Activated CD8-positive, alpha-beta memory T cell treated with anti-CD3 and anti-CD28 coated beads for 1 hour (primary cell): Measurements from ENCODE around the gene MX2.
"Not testable (repeated sequence)": the region's sequence is repeated elsewhere in the genome, so short reads cannot be mapped to it uniquely, and the experiment has no call there.

ENCODE experiments used
- DNase-seq, 2 donors: peaks; one replicate each; pipeline ENCODE4 v3.0.0-alpha.2; 2020; ENCODE audit warnings: low read depth in 1 of 2; ENCODE audit errors: extremely low read depth in 1 of 2

MX2 gene

GRCh38 chr21:41361786-41362604, at the start of gene MX2:
TSS of gene MX2 (plus strand) at chr21:41362027. CDS start at chr21:41376907, 14,880 bp downstream.
- peak; percentile 63 to 72 for DNase-seq

GRCh38 chr21:41313285-41314164, 48.3 kb upstream of the MX2 start:
- not testable (repeated sequence) for DNase-seq

- no peak for DNase-seq
Measured at GRCh38 chr21:41315726-41316125, 46.1 kb upstream of the MX2 start.

- DNase-seq, result no peak
Measured at GRCh38 chr21:41316200-41317062, 45.4 kb upstream of the MX2 start, which contains the start of gene FAM3B. TSS of gene FAM3B (plus strand) at chr21:41316801. CDS start at chr21:41316880, 79 bp downstream.

GRCh38 chr21:41317063-41317392, 44.8 kb upstream of the MX2 start:
- DNase-seq, result no peak

GRCh38 chr21:41317458-41317857, 44.4 kb upstream of the MX2 start:
- no peak for DNase-seq

GRCh38 chr21:41318218-41318617, 43.6 kb upstream of the MX2 start:
- no peak for DNase-seq

GRCh38 chr21:41319273-41319672, 42.6 kb upstream of the MX2 start:
- DNase-seq, result no peak

GRCh38 chr21:41321211-41321907, 40.5 kb upstream of the MX2 start:
- DNase-seq, result no peak

GRCh38 chr21:41321908-41322495, 39.8 kb upstream of the MX2 start:
- no peak for DNase-seq

- no peak for DNase-seq
Measured at GRCh38 chr21:41322496-41323382, 39.1 kb upstream of the MX2 start.

GRCh38 chr21:41325138-41325912, 36.5 kb upstream of the MX2 start:
- no peak for DNase-seq

- DNase-seq, result no peak
Measured at GRCh38 chr21:41326414-41327080, 35.3 kb upstream of the MX2 start.

GRCh38 chr21:41327753-41328152, 34.1 kb upstream of the MX2 start:
- no peak for DNase-seq

- no peak for DNase-seq
Measured at GRCh38 chr21:41328660-41329607, 32.9 kb upstream of the MX2 start.

GRCh38 chr21:41333752-41334151, 28.1 kb upstream of the MX2 start:
- no peak for DNase-seq

GRCh38 chr21:41337515-41337914, 24.3 kb upstream of the MX2 start:
- DNase-seq, result no peak
